Measurements from ENCODE around the gene KBTBD12. TPM values are rescaled to one million over a fixed set of nuclear protein-coding genes. Genes with fewer than 3 reads are reported as not detected.

KBTBD12 gene
- total and polyA plus RNA-seq, 2 experiments from 2014 or later = 0.02 to 0.66 TPM

- no peak for TF ChIP-seq CTCF (IDR thresholded peaks at IDR 0.05; ENCODE audit: low read depth, low read length)
- DNase-seq (ENCODE audit: low read depth in 1 of 2, low spot score in 1 of 2) = no peak
- Histone ChIP-seq H3K4me1 (ENCODE audit: low read depth) (no peaks in the 10 kb centered on the region), H3K36me3 (no peaks in the 10 kb centered on the region), H3K27me3 (peaks cover 4% of the 10 kb centered on the region), H3K4me3 (no peak overlapping the region), H3K27ac (no peak overlapping the region), H3K9me3 (ENCODE audit: low read depth) (no peaks in the 10 kb centered on the region)
These were observed 27.6 kb downstream of the KBTBD12 start for GRCh38 chr3:127942613-127943012.

DNA sequence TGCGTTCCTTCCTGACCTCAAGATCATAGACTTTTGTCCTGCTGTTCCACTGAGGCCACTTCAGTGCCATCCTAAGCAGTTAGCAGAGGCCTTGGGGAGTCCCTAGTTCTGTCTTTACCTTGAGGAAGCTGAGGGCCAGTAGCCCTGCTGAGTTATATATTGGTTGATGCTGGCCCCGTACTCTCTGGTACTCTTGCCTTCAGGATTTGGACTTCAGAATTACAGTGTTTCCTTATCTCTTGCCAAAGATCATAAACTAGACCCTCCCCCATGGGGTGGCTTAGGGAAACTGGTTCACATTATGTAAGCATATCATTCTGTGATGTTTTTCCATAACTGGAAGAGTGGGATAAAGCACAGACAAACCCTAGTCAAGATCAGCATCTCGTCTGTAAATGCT lies 33.2 kb downstream of the KBTBD12 start:
- Histone ChIP-seq H3K36me3 (no peaks in the 10 kb centered on the region), H3K4me1 (ENCODE audit: low read depth) (peaks cover 18% of the 10 kb centered on the region), H3K4me3 (no peak overlapping the region), H3K27me3 (no peaks in the 10 kb centered on the region), H3K27ac (no peak overlapping the region), H3K9me3 (ENCODE audit: low read depth) (no peaks in the 10 kb centered on the region)
- no peak for TF ChIP-seq CTCF (IDR thresholded peaks at IDR 0.05; ENCODE audit: low read depth, low read length)
- no peak for DNase-seq (ENCODE audit: low read depth in 1 of 2, low spot score in 1 of 2)

- H3K27me3 ChIP-seq = no peaks in the 10 kb centered on the region
- H3K4me1 ChIP-seq (ENCODE audit: low read depth) = peaks cover 31% of the 10 kb centered on the region
- no peak overlapping the region for H3K27ac ChIP-seq
- no peaks in the 10 kb centered on the region for H3K36me3 ChIP-seq
- DNase-seq (ENCODE audit: low read depth in 1 of 2, low spot score in 1 of 2) = no peak
- no peak for TF ChIP-seq CTCF (IDR thresholded peaks at IDR 0.05; ENCODE audit: low read depth, low read length)
- H3K4me3 ChIP-seq = no peak overlapping the region
- no peaks in the 10 kb centered on the region for H3K9me3 ChIP-seq (ENCODE audit: low read depth)
These were observed 34.5 kb downstream of the KBTBD12 start for GRCh38 chr3:127949446-127950055.

DNA sequence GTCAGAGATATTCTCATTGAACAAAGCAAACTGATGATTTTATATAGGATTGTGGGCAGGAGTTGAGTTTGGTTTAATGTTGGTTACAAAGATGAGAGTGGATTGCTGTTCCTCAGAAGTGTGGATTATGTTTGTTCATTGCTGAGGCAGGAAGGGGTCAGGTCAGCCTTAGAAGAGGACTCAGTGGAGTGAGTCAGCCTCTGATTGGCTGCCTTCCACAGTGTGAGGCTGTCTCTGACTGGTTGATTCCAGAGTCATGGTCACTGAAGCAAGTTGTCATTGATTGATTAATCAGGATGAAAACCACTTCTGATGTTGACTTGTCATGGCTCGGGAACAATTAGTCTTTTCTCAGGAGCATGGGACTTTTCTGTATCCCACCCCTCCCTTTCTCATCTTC lies 36.2 kb downstream of the KBTBD12 start:
- no peak overlapping the region for H3K27ac ChIP-seq
- H3K36me3 ChIP-seq = no peaks in the 10 kb centered on the region
- H3K4me3 ChIP-seq = no peak overlapping the region
- H3K4me1 ChIP-seq (ENCODE audit: low read depth) = peaks cover 48% of the 10 kb centered on the region
- no peaks in the 10 kb centered on the region for H3K27me3 ChIP-seq
- no peaks in the 10 kb centered on the region for H3K9me3 ChIP-seq (ENCODE audit: low read depth)
- peak in 1 of 2 donors; percentile 6 for DNase-seq (ENCODE audit: low read depth in 1 of 2, low spot score in 1 of 2)
- no peak for TF ChIP-seq CTCF (IDR thresholded peaks at IDR 0.05; ENCODE audit: low read depth, low read length)

DNA sequence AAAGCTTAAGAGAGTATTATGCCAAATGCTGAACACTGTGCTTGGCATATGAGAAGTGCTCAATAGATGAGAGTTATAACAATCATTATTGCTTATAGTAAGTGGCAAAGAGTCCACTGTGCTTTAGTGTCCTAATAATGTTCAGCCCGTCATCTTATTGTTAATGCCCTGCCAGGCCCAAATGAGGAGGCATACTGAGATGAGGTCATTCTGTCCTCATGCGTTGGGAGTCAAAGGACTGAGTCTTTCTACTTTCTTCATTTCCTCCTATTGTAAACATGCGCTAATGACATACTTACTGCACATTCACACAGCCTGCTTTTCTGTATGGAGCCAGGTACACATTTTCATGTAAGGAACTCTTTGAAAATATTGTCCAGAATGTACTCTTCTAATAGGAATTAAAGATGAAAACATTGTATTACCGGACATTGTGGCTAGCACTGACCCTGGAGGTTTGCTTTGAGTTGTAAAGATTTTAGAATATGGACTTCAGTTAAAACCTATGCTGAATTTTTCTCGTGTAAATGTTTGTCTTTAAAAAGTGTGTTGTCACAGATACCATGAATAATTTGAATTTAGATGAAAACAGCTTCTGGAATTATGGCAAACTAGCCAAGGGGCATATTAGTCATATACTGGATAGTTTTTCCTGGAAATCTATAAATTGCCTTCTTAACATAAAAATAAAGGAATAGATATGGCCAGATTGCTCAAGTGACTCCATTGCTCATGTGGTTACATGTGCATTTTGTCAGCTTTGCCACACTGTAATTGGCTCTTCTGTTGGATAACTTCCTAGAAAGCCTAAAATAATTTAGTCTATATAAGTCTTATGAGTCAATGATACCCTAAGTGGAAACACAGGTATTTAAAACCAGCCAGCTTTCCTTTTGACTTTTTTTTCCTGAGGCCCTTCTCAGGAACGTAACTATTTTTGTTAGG lies 38.3 kb downstream of the KBTBD12 start:
- Histone ChIP-seq H3K27me3 (no peaks in the 10 kb centered on the region), H3K36me3 (no peaks in the 10 kb centered on the region), H3K27ac (peak overlapping the region; percentile 45), H3K4me3 (no peak overlapping the region), H3K9me3 (ENCODE audit: low read depth) (no peaks in the 10 kb centered on the region), H3K4me1 (ENCODE audit: low read depth) (peaks cover 50% of the 10 kb centered on the region)
- DNase-seq (ENCODE audit: low read depth in 1 of 2, low spot score in 1 of 2) = peak in 1 of 2 donors; percentile 4
- no peak for TF ChIP-seq CTCF (IDR thresholded peaks at IDR 0.05; ENCODE audit: low read depth, low read length)

Measured in cardiac muscle cell (in vitro differentiated cells and primary cell).